Fibroblast of the conjunctiva (primary cell): ENCODE measurements around the gene MAP3K20.
"Not testable (repeated sequence)": the region's sequence is repeated elsewhere in the genome, so short reads cannot be mapped to it uniquely, and the experiment has no call there.

Experiments used
- DNase-seq: peaks from one replicate; pipeline ENCODE4 v3.0.0-alpha.2; 2010; ENCODE audit warnings: low read depth

The MAP3K20 gene

DNA sequence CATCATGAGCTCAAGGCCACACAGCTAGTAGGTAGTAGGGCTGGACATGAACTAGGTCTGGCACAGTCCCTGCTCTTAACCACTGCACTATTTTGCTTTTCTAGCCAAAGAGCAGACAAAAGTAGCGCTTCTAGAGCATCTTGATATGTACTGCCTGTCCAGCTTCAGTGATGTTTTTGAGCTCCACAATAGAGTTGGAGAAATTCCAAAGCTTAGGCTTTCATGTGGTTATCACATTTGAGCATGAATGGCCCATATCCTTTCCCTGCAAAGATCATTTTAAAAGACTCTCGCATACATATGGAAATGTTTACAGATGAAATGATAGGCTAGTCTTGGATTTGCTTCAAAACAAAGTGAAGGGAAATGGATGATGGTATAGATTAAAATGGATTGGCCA lies 128.7 kb downstream of the MAP3K20 start:
- peak; percentile 34 for DNase-seq

DNA sequence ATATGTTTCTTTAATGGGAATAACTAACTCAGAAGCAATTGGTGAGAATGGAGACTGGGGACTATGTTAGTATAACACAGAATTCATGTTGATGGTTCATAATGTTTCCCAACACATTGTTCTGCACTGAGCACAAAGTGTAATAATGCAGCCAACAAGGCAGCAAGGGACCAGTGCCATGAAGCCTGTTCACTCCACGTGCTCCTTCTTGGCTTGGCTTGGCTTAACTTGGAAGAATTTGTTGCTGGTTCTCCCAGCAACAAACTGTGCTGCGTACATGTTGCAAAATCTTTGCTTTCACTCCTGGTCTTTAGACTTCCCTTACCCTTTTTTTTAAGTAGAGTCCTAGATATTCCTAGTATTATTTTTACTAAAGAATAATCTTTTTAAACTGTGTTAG lies 129.7 kb downstream of the MAP3K20 start:
- peak; percentile 97 for DNase-seq

DNA sequence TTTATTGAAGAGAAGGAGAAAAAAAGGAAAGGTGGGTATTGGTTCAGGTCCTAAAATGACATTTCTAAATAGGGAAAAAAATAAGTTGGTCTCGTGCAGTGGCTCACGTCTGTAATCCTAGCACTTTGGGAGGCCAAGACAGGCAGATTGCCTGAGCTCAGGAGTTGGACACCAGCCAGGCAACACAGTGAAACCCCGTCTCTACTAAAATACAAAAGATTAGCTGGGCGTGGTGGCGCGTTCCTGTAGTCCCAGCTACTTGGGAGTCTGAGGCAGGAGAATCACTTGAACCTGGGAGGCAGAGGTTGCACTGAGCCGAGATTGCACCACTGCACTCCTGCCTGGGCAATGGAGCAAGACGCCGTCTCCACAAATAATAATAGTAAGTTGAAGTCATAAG lies 131.5 kb downstream of the MAP3K20 start:
- DNase-seq = not testable (repeated sequence)

GRCh38 chr2:173210270-173211196 lies 134.9 kb downstream of the MAP3K20 start:
- peak; percentile 95 for DNase-seq

DNA sequence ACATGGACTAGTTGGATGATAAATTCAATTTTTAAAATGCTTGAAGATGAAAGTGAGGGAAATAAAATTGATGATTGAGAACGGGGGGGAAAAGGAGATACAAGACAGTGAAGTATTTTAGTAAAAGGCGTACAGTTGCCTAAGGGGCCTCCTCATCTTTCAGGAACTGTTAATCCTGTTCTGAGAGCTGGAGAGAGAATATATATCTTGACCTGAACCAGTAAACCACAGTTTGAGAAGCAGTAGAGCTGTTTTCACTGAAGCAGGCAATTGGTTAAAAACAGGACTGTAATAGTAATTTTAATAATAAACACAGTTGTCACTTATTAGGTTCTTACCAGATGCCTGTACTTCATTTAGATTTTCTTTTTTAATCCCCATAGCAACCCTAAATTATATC lies 137.5 kb downstream of the MAP3K20 start:
- no peak for DNase-seq

DNA sequence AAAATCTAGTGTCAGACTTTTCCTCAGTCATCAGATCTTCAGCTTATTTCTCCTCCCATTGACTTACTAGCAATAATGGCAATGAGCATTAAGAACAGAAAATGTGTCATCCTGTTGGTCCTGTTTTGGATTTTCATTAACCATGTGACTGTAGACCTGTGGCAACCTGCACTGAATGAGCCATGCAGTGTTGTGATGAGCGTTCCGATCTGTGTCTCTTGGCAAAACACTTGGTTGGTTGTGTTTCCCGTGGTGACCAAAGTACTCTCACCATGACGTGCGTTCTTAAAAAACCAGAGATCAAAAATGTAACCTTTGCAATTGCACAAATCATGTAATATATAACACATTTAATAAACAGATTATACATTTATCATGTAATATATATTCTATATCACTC lies 138.6 kb downstream of the MAP3K20 start:
- DNase-seq = no peak

GRCh38 chr2:173215316-173215715 lies 139.7 kb downstream of the MAP3K20 start:
- DNase-seq = no peak

- DNase-seq = no peak
Observed at GRCh38 chr2:173216051-173216450, 140.4 kb downstream of the MAP3K20 start.

- no peak for DNase-seq
Observed at GRCh38 chr2:173216668-173217067, 141.0 kb downstream of the MAP3K20 start.

DNA sequence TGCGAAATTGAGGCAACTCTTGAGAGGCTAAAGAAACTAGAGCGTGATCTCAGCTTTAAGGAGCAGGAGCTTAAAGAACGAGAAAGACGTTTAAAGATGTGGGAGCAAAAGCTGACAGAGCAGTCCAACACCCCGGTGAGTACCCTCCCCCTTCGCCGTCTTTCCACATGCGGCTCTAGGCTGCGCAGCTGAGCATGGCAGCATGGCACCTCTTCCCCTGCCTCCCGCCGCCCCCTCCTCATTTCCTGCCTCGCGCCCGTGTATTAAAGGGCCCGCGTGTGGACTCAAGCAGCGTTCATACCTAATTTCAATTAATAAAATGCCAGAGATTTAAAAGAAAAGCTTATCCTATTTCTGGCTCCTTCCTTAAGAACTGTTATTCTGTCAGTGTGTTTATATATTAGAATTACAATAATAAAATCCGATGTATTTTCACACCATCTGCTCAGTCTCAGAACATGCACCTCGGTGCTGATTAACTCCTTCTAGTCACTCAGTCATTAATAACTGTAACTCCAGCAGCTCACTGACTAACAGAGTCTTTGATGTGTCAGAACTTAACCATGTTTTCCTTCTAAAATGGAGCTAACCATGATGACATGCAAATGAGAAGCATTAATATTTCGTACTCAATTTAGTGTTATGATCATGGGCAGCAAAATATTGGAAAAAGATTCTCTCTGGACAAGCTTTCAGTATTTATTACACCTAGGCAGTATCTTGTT lies 141.6 kb downstream of the MAP3K20 start:
- DNase-seq = no peak

- DNase-seq = no peak
Observed at GRCh38 chr2:173218326-173219056, 142.8 kb downstream of the MAP3K20 start.

GRCh38 chr2:173221132-173221695 lies 145.6 kb downstream of the MAP3K20 start:
- DNase-seq = no peak

DNA sequence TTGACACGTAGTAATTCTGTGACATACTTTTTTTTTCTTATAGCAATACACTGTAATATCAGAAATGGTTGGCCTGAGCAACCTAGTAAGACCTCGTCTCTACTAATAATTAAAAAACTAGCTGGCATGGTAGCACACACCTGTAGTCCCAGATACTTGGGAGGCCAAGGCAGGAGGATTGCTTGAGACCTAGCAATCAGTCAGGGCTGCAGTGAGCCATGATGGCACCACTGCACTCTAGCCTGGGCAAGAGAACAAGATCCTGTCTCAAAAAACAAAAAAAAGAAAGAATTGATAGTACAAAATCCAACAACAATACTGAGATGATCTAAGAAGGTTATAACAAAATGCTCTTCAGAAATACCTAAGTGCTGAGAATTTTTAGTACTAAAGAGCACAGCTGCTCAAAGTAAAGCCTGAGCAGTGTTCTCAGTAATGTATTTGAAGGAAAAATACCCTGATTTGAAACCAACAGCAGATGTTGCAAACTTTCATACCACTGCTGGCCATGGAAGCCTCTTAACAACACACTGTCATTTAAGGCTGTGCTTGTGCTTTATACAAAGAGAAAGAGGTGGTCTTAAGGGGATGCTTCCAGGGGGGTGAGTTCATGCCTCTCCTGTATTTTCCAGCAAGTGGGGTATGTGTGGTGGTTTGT lies 146.4 kb downstream of the MAP3K20 start:
- DNase-seq = no peak

GRCh38 chr2:173223871-173224270 lies 148.2 kb downstream of the MAP3K20 start:
- DNase-seq = no peak

- DNase-seq = no peak
Observed at GRCh38 chr2:173226899-173227698, 151.5 kb downstream of the MAP3K20 start.

- DNase-seq = no peak
Observed at GRCh38 chr2:173229086-173229485, 153.4 kb downstream of the MAP3K20 start.

DNA sequence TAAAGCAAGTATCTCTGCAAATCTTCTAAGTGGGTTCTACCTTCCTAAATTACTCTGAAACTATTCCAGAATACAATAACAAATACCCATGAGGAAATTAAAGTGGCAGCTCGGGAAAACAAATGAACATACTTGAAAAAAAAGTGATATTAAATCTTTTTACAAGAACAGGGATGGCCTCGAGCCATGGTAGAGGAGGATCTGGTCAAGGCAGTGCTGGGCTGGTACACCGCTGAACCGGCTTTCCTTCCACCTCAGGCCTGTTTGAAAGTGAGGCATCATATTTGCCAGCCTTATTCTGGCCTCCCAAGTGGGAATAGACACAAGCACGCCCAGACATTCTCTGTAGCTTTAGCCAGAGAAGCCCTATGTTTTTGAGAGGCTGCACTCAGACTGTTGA lies 154.5 kb downstream of the MAP3K20 start:
- no peak for DNase-seq

DNA sequence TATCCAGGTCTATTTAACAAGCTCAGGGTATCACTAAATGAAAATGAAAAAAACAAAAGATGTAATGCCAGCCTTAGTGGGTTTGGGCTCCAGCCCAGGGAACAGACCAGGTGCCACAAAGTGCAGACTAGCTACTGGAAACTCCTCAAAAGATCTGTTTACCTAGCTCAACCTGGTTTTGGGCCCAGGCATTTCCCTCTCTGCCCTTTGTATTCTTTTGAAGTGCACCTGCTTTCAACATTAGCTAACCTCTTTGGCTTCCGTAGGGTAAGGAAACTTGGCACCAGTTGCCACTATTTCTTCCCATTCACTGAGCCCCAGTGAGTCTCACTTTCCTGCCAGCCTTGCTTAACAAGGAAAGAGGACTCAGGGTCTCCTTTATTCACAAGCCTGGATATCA lies 155.4 kb downstream of the MAP3K20 start:
- no peak for DNase-seq

DNA sequence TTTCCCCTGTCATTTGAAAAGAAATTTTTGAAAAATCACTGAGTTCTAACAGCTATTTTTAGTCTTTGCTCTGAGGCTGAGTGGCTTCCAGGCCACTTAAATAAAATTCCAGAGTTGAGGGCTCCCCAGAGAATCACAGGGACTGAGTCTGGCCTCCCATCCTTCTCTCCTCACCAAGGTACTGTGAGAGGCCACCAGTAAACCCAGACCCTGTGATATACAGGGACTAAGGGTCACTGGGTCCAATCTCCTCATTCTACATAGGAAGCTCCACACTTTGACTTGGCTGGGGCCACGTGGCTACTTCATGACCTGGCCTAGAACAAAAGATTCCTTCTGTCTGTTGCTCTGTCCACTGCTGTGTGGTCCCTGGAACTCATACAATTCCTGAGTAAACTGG lies 155.8 kb downstream of the MAP3K20 start:
- no peak for DNase-seq

GRCh38 chr2:173232956-173233744 lies 157.5 kb downstream of the MAP3K20 start:
- DNase-seq = no peak
